GM18951 (cell line): ENCODE data around the gene PSMA6.
"Not testable (repeated sequence)": the region's sequence is repeated elsewhere in the genome, so short reads cannot be mapped to it uniquely, and the experiment has no call there.

Experiments
- POLR2A ChIP-seq: IDR thresholded peaks from 4 replicates; pipeline ENCODE4 v1.6.1; 2011; ENCODE audit warnings: mild to moderate bottlenecking; ENCODE audit not compliant: insufficient read length, insufficient read depth; ENCODE audit errors: extremely low read depth
- in situ Hi-C: fragments of 300-500 bp; cut with MboI; formaldehyde crosslinking; loops from one replicate; pipeline ENCODE4 v1.12.0; 2022; ENCODE audit warnings: low sequenced_read_pairs, mixed read lengths, inconsistent platforms; ENCODE audit not compliant: unreplicated experiment

Gene PSMA6

DNA sequence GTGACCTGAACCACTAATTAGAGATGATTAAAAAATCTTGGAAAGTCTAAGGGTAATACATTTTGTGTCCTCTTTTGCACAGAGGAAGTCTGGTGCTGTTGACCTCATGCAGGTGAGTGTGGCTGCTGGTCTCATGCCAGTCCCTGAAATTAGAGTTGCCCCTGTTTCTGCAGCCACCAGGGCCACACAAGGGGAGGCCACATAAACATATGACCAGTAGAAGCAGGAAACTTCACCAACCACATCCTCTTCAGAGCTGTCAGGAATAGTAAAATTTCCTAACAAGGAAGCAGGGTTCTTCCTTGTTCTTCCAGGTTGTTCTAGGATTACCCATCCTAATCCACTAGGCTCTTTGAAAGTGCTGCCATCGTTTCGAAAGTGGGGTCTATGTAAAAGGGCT, 28.3 kb downstream of the PSMA6 start:
- in situ Hi-C loops = no loop called here
- TF ChIP-seq POLR2A = no peak

- in situ Hi-C loops = no loop called here
- no peak for TF ChIP-seq POLR2A
Measured at GRCh38 chr14:35326375-35326774, 34.2 kb downstream of the PSMA6 start.

DNA sequence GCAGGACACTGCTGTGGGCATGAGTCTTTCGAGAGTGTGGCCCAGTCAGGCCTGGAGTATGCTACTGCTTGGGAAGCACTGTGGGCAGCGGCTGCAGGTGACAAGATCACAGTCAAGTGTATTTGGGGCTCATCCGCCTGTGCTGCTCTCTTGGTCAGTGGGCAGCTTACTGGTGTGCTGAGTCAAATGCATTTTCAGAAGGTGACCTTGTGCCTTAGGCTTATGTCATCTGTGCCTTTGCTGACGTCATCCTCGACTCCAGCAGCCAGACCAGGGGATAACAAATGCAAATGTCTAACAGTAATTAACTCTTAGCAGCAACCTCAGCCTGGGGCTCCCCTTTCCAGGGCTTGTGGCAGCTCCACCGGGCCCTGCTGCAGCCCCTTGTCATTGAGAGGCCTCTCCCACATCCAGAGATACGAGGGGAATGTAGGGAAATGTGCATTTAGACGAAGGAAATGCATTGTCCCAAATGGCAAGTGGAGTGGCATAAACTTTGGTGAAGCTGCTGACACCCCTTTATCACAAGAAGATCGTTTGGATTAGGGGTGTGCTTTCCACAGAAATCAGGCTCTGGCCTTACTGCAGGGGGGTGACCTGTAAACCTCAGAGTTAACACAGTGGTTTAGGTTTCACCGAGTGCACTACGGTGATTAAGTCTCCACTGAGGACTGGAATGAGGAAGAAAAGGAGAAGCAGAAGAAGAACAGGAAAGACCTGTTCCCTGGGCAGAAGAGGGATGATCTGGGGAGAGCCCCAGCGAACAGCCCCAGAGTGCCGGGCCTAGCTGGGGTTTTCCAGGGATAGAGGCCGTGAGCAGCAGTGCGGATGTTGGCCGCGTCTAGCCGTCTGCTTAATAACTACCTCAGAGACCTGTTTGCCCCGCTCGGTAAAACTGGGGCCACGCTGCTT, 39.7 kb downstream of the PSMA6 start:
- in situ Hi-C loops = no loop called here
- no peak for TF ChIP-seq POLR2A

GRCh38 chr14:35332517-35333263, 40.5 kb downstream of the PSMA6 start:
- in situ Hi-C loops = no loop called here
- TF ChIP-seq POLR2A = no peak

DNA sequence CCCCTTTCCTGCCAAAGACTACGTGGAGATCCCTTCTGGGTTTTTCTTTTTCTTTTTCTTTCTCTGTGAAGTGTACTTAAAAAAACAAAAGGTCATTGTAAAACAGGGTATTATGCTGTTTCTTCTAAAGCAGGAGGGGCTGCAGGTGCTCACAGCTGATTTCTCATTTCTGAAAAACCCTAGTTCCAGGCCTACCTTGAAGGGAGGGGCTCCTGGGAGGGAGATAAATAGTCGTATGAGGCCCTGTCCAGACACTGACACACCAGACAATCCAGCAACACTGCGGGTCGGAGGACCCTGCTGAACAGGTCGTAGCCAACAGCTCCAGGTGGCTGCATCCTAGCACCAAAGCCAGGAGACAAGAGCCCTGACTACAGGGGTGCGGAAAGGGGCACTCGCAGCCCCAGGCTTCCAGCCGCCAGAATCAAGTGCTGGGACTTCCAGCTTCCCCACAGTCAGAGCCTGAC, 41.1 kb downstream of the PSMA6 start:
- no peak for TF ChIP-seq POLR2A
- in situ Hi-C loops = no loop called here

DNA sequence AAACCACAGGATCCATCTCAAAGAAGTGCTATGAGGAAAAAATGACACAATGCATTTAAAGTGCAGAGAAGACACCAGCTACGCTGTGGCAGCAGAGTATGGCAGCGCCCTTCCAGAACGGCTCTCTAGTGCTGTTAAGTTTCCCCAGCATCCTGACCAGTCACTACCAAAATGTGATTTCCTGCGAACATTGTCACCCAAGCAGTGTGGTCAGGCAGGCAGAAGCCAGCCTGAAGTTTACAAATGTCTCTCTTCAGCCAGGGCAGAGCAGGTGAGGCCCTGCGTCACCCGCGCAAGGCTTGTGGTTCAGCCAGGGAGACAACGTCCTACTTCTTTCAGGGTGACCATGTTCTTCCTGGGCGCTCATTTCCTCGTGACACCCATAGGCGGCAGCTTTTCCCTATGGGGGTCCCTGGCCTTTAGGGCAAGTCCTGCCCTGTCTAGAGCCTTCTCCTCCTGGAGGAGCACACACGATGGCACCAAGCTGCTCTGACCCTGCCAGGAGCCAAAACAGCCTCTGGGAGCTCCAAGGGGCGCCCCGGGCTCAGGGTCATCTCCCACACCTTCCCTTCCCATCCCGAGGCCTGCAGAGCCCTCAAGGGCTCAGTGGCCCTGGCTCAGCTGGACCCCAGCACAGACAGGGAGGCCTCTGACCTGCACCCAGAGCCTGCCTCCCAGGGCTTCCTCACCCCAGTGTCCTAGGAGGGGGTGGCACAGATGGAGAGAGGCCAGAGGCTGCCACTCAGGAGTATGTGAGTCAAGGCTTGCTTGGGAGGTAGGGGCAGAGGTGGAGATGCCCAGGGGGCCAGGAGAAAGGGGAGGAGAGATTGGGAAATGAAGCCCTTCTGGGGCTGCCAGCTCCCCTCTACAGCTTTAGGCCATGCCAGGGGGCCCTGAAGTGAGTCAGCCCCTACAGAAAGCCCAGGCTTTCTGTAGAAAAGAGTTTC, 41.9 kb downstream of the PSMA6 start:
- no peak for TF ChIP-seq POLR2A
- in situ Hi-C loops = no loop called here

- in situ Hi-C loops = no loop called here
- no peak for TF ChIP-seq POLR2A
Measured at GRCh38 chr14:35335388-35336092, 43.4 kb downstream of the PSMA6 start.

DNA sequence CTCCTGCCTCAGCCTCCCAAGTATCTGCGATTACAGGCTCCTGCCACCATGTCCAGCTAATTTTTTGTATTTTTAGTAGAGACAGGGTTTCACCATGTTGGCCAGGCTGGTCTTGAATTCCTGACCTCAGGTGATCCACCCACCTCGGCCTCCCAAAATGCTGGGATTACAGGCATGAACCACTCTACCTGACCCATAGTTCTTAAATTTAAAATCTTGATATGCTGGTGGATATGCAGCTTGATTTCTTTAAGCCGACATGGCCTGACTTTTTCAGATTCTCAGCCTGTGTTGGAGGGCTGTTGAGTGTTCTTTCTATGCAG, 44.0 kb downstream of the PSMA6 start:
- in situ Hi-C loops = not testable (repeated sequence)

GRCh38 chr14:35336494-35337268, 44.5 kb downstream of the PSMA6 start:
- in situ Hi-C loops = no loop called here
- no peak for TF ChIP-seq POLR2A

DNA sequence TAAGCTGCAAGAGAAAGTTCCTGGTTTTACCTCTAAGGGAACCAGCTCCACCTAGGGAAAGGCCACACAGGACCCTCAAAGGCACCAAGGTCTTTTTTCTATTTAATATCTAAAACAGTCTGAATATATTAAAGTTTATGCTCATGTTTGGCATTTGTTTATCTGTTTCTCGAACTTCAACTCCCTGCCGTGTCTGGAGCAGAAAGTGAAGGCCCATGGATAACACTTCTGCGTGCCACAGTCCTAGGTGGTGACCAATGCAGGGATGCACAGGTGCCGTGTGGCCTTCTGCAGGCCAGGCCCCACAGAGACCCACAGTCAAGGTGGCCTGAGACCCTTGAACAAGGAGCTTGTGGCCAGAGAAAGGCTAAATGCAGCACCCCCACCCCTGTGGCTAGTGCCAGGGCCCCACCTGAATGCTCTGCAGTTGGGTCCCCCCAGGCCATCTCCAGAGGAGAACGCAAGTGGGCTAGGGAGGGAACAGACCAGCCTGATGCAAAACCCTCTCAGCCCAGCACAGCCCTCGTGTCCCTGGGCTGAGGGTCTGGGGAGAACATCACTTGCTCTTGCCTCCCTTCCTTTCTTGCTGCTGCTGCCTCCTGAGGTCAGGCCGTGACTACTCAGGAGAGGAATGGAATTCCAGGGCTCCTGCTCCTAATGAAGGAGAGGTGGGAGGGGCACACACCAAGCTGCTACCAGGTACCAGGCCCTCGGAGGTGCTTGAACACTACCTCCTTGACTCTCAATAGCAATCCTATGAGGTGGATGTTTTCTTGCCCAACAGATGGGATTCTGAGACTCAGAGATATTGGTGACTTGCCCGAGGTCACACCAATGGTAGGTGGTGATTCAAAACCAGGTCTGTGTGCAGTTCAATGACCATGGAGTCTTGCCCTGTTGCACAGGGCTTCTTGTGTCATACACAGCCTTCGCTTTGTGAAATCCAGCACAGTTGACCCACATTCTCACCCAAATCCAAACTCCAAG, 45.4 kb downstream of the PSMA6 start:
- in situ Hi-C loops = no loop called here
- TF ChIP-seq POLR2A = no peak
